ENCODE results near the gene DAD1.
"Not testable (repeated sequence)": the region's sequence is repeated elsewhere in the genome, so short reads cannot be mapped to it uniquely, and the experiment has no call there.

Gene DAD1

DNA sequence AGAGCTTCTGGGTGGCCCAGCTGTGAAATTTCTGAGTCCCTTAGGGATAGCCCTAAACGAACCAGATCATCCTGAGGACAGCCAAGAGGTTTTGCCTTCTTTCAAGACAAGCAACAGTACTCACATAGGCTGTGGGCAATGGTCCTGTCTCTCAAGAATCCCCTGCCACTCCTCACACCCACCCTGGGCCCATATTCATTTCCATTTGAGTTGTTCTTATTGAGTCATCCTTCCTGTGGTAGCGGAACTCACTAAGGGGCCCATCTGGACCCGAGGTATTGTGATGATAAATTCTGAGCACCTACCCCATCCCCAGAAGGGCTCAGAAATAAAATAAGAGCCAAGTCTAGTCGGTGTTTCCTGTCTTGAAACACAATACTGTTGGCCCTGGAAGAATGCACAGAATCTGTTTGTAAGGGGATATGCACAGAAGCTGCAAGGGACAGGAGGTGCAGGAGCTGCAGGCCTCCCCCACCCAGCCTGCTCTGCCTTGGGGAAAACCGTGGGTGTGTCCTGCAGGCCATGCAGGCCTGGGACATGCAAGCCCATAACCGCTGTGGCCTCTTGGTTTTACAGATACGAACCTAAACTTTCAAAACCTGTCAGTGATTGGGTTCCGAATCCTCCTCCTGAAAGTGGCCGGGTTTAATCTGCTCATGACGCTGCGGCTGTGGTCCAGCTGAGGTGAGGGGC lies 38.9 kb downstream of the DAD1 start:
- no peaks in the 10 kb centered on the region for H3K9me3 ChIP-seq (ENCODE audit: insufficient read depth, low read depth, low read length)
- no peak overlapping the region for H3K9ac ChIP-seq (ENCODE audit: low read depth, low read length)
- no peaks in the 10 kb centered on the region for H3K36me3 ChIP-seq (ENCODE audit: insufficient read depth, low read length)
- no peak overlapping the region for H3K4me3 ChIP-seq (ENCODE audit: low read length)
- H3K27me3 ChIP-seq (ENCODE audit: insufficient read depth, low read length): no peaks in the 10 kb centered on the region
- 65% methylated on average over 11 of the region's 11 CpGs for WGBS
- peak overlapping the region; percentile 52; the same call in 1 of the 2 replicates for H3K27ac ChIP-seq (ENCODE audit: low read depth, low read length)
- peaks cover 31% of the 10 kb centered on the region for H3K4me1 ChIP-seq (ENCODE audit: insufficient read depth, low read length)

DNA sequence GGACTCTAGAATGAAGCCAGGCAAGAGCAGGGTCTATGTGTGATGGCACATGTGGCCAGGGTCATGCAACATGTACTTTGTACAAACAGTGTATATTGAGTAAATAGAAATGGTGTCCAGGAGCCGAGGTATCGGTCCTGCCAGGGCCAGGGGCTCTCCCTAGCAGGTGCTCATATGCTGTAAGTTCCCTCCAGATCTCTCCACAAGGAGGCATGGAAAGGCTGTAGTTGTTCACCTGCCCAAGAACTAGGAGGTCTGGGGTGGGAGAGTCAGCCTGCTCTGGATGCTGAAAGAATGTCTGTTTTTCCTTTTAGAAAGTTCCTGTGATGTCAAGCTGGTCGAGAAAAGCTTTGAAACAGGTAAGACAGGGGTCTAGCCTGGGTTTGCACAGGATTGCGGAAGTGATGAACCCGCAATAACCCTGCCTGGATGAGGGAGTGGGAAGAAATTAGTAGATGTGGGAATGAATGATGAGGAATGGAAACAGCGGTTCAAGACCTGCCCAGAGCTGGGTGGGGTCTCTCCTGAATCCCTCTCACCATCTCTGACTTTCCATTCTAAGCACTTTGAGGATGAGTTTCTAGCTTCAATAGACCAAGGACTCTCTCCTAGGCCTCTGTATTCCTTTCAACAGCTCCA lies 39.6 kb downstream of the DAD1 start:
- Histone ChIP-seq H3K27ac (ENCODE audit: low read depth, low read length) (no peak overlapping the region), H3K4me1 (ENCODE audit: insufficient read depth, low read length) (peaks cover 31% of the 10 kb centered on the region), H3K27me3 (ENCODE audit: insufficient read depth, low read length) (no peaks in the 10 kb centered on the region), H3K9ac (ENCODE audit: low read depth, low read length) (no peak overlapping the region), H3K4me3 (ENCODE audit: low read length) (no peak overlapping the region), H3K9me3 (ENCODE audit: insufficient read depth, low read depth, low read length) (no peaks in the 10 kb centered on the region), H3K36me3 (ENCODE audit: insufficient read depth, low read length) (no peaks in the 10 kb centered on the region)
- WGBS: 79% methylated on average over 6 of the region's 6 CpGs

DNA sequence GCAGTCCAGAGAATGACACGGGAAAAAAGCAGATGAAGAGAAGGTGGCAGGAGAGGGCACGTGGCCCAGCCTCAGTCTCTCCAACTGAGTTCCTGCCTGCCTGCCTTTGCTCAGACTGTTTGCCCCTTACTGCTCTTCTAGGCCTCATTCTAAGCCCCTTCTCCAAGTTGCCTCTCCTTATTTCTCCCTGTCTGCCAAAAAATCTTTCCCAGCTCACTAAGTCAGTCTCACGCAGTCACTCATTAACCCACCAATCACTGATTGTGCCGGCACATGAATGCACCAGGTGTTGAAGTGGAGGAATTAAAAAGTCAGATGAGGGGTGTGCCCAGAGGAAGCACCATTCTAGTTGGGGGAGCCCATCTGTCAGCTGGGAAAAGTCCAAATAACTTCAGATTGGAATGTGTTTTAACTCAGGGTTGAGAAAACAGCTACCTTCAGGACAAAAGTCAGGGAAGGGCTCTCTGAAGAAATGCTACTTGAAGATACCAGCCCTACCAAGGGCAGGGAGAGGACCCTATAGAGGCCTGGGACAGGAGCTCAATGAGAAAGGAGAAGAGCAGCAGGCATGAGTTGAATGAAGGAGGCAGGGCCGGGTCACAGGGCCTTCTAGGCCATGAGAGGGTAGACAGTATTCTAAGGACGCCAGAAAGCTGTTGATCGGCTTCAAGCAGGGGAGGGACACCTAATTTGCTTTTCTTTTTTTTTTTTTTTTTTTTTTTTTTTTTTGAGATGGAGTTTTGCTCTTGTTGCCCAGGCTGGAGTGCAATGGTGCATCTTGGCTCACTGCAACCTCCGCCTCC lies 40.9 kb downstream of the DAD1 start:
- Histone ChIP-seq H3K27ac (ENCODE audit: low read depth, low read length) (no peak overlapping the region), H3K9me3 (ENCODE audit: insufficient read depth, low read depth, low read length) (no peaks in the 10 kb centered on the region), H3K4me1 (ENCODE audit: insufficient read depth, low read length) (peaks cover 31% of the 10 kb centered on the region), H3K9ac (ENCODE audit: low read depth, low read length) (no peak overlapping the region), H3K36me3 (ENCODE audit: insufficient read depth, low read length) (no peaks in the 10 kb centered on the region), H3K4me3 (ENCODE audit: low read length) (no peak overlapping the region), H3K27me3 (ENCODE audit: insufficient read depth, low read length) (no peaks in the 10 kb centered on the region)
- WGBS: 88% methylated on average over 7 of the region's 8 CpGs

DNA sequence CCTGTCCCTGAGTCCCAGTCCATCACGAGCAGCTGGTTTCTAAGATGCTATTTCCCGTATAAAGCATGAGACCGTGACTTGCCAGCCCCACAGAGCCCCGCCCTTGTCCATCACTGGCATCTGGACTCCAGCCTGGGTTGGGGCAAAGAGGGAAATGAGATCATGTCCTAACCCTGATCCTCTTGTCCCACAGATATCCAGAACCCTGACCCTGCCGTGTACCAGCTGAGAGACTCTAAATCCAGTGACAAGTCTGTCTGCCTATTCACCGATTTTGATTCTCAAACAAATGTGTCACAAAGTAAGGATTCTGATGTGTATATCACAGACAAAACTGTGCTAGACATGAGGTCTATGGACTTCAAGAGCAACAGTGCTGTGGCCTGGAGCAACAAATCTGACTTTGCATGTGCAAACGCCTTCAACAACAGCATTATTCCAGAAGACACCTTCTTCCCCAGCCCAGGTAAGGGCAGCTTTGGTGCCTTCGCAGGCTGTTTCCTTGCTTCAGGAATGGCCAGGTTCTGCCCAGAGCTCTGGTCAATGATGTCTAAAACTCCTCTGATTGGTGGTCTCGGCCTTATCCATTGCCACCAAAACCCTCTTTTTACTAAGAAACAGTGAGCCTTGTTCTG lies 41.6 kb downstream of the DAD1 start:
- peaks cover 31% of the 10 kb centered on the region for H3K4me1 ChIP-seq (ENCODE audit: insufficient read depth, low read length)

DNA sequence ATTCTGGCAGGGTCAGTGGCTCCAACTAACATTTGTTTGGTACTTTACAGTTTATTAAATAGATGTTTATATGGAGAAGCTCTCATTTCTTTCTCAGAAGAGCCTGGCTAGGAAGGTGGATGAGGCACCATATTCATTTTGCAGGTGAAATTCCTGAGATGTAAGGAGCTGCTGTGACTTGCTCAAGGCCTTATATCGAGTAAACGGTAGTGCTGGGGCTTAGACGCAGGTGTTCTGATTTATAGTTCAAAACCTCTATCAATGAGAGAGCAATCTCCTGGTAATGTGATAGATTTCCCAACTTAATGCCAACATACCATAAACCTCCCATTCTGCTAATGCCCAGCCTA lies 42.3 kb downstream of the DAD1 start:
- H3K27ac ChIP-seq (ENCODE audit: low read depth, low read length): no peak overlapping the region; the same call in 1 of the 2 replicates
- H3K9me3 ChIP-seq (ENCODE audit: insufficient read depth, low read depth, low read length): no peaks in the 10 kb centered on the region
- no peaks in the 10 kb centered on the region for H3K36me3 ChIP-seq (ENCODE audit: insufficient read depth, low read length)
- H3K4me3 ChIP-seq (ENCODE audit: low read length): no peak overlapping the region
- WGBS: 47% methylated on average over 2 of the region's 3 CpGs
- H3K27me3 ChIP-seq (ENCODE audit: insufficient read depth, low read length): no peaks in the 10 kb centered on the region
- peaks cover 31% of the 10 kb centered on the region for H3K4me1 ChIP-seq (ENCODE audit: insufficient read depth, low read length)
- no peak overlapping the region for H3K9ac ChIP-seq (ENCODE audit: low read depth, low read length)

More for the DNA sequence above, 41.6 kb downstream of the DAD1 start:
- Histone ChIP-seq H3K4me3 (ENCODE audit: low read length) (no peak overlapping the region), H3K27ac (ENCODE audit: low read depth, low read length) (no peak overlapping the region), H3K27me3 (ENCODE audit: insufficient read depth, low read length) (no peaks in the 10 kb centered on the region), H3K9me3 (ENCODE audit: insufficient read depth, low read depth, low read length) (no peaks in the 10 kb centered on the region), H3K9ac (ENCODE audit: low read depth, low read length) (no peak overlapping the region), H3K36me3 (ENCODE audit: insufficient read depth, low read length) (no peaks in the 10 kb centered on the region)
- 90% methylated on average over 9 of the region's 9 CpGs for WGBS

DNA sequence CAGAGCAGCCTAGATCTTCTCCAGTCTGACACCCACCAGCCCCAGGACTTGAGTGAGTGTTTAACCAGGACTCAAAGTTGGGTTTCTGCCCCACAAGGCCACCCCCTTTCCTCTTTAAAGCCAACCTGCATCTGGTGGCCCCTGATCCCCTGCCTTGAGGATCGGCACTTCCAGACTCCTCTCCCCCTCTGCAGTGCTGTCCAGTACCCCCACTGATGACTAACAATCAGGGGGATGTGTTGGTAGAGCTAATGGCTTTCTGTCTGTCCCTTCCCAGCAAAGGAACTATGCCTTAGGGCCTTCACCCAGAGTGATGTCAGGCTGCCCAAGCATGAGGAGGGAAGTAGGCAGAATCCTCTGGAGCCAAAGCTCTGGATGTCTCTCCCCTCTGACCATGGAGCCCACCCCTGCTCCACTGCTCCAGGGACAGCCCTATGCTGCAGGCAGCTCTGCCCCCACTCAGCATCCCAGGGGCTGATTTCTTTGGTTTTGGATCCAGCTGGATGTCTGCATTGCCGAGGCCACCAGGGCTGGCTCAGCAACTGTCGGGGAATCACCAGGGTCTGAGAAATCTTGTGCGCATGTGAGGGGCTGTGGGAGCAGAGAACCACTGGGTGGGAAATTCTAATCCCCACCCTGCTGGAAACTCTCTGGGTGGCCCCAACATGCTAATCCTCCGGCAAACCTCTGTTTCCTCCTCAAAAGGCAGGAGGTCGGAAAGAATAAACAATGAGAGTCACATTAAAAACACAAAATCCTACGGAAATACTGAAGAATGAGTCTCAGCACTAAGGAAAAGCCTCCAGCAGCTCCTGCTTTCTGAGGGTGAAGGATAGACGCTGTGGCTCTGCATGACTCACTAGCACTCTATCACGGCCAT lies 42.9 kb downstream of the DAD1 start:
- H3K9me3 ChIP-seq (ENCODE audit: insufficient read depth, low read depth, low read length): no peaks in the 10 kb centered on the region
- peaks cover 31% of the 10 kb centered on the region for H3K4me1 ChIP-seq (ENCODE audit: insufficient read depth, low read length)
- H3K9ac ChIP-seq (ENCODE audit: low read depth, low read length): no peak overlapping the region
- H3K27me3 ChIP-seq (ENCODE audit: insufficient read depth, low read length): no peaks in the 10 kb centered on the region
- 32% methylated on average over 8 of the region's 9 CpGs for WGBS
- H3K4me3 ChIP-seq (ENCODE audit: low read length): no peak overlapping the region
- no peaks in the 10 kb centered on the region for H3K36me3 ChIP-seq (ENCODE audit: insufficient read depth, low read length)
- no peak overlapping the region for H3K27ac ChIP-seq (ENCODE audit: low read depth, low read length)

DNA sequence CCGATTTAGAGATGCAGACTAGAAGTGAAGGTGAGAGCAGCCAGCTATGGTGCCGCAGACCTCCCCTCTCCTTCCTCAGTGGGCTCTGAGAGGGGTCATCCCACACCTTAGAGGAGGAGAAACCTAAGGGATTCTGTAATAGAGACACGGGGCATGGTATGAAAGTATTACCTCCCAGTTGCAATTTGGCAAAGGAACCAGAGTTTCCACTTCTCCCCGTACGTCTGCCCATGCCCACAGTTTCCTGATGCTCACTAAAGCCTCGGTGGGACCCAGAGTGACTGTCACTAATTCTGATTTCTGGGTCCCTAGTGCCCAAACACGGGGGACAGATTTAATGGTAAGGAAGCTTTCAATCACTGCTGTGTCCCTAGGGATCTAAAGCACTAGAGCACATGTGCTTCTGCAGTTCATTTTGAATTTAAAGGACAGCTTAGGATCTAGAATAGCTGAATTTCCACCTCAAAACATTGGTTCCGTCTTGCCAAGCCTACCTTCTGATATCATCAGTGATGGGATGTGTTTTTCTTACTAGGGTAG lies 44.1 kb downstream of the DAD1 start:
- Histone ChIP-seq H3K27ac (ENCODE audit: low read depth, low read length) (no peak overlapping the region), H3K9me3 (ENCODE audit: insufficient read depth, low read depth, low read length) (no peaks in the 10 kb centered on the region), H3K4me3 (ENCODE audit: low read length) (no peak overlapping the region), H3K9ac (ENCODE audit: low read depth, low read length) (no peak overlapping the region), H3K36me3 (ENCODE audit: insufficient read depth, low read length) (no peaks in the 10 kb centered on the region), H3K4me1 (ENCODE audit: insufficient read depth, low read length) (peaks cover 22% of the 10 kb centered on the region), H3K27me3 (ENCODE audit: insufficient read depth, low read length) (no peaks in the 10 kb centered on the region)
- 79% methylated on average over 6 of the region's 8 CpGs for WGBS

DNA sequence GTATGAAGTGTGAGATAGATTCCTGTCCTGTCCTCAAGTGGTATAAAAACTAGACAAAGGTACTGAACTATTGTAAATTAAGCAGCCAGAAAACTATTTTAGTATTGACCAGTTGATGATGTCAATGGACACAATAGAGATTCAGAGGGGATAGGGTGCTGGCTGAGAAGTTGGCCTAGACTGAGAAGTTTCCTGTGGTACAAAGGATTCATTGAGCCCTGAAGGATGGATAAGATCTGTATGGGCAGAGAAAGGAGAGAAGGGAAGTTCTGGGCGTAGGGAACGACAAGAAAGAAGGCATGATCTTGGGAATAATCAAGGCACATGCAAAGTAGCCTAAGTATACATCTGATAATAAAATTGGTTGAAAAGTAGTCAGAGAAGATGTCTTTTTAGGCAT lies 44.6 kb downstream of the DAD1 start:
- H3K4me1 ChIP-seq (ENCODE audit: insufficient read depth, low read length): peaks cover 18% of the 10 kb centered on the region
- no peak overlapping the region for H3K4me3 ChIP-seq (ENCODE audit: low read length)
- H3K9ac ChIP-seq (ENCODE audit: low read depth, low read length): no peak overlapping the region
- H3K27ac ChIP-seq (ENCODE audit: low read depth, low read length): no peak overlapping the region
- no peaks in the 10 kb centered on the region for H3K27me3 ChIP-seq (ENCODE audit: insufficient read depth, low read length)
- H3K36me3 ChIP-seq (ENCODE audit: insufficient read depth, low read length): no peaks in the 10 kb centered on the region
- H3K9me3 ChIP-seq (ENCODE audit: insufficient read depth, low read depth, low read length): no peaks in the 10 kb centered on the region
- 91% methylated on average over 2 of the region's 2 CpGs for WGBS

DNA sequence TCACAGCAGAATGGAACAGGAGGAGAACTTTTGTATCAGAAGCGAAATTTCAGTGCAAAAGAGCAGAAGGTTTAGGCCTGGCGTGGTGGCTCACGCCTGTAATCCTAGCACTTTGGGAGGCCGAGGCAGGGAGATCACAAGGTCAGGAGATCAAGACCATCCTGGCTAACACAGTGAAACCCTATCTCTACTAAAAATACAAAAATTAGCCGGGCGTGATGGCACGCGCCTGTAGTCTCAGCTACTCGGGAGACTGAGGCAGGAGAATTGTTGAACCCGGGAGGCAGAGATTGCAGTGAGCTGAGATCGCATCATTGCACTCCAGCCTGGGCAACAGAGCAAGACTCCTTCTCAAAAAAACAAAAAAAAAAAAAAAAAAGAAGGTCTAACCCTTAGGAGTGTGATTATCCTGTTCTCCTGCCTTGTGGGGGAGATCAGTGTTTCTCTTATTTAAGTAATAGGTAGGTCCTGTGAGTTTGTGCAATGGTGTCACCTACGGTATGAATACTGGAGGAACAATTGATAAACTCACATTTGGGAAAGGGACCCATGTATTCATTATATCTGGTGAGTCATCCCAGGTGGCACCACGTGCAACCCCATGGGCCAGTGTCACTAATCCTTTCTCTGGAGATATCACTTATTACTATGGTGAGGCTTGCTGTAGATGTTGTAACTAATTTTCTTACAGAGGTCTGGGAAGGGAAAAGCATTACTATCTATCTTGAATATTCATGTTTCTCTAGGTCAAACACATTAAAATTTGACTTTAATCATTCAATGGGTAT lies 45.3 kb downstream of the DAD1 start:
- WGBS: 95% methylated on average over 12 of the region's 13 CpGs
- not testable (repeated sequence) for H3K27ac ChIP-seq (ENCODE audit: low read depth, low read length); H3K27me3 ChIP-seq (ENCODE audit: insufficient read depth, low read length); H3K9me3 ChIP-seq (ENCODE audit: insufficient read depth, low read depth, low read length); H3K9ac ChIP-seq (ENCODE audit: low read depth, low read length); H3K4me3 ChIP-seq (ENCODE audit: low read length); H3K36me3 ChIP-seq (ENCODE audit: insufficient read depth, low read length)
- peaks cover 18% of the 10 kb centered on the region for H3K4me1 ChIP-seq (ENCODE audit: insufficient read depth, low read length)

DNA sequence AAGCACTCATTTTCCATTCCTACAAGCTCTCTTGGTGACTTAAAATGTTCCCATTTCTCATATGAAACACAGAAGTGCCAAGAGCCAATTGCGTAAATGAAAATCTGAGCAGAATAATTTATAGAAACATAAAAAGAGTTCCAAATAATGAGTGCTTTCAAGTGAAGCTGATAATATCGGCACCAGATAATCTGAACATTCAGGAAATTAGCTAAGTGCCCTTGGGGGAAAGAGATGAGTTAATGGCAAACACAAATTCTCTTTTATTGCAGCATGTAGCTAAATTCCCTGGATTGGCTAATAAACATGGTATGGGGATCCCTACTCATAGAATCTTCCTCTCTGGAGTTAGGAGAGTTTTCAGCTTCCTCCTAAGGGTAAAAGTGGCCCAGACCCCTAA lies 46.7 kb downstream of the DAD1 start:
- Histone ChIP-seq H3K27me3 (ENCODE audit: insufficient read depth, low read length) (no peaks in the 10 kb centered on the region), H3K9me3 (ENCODE audit: insufficient read depth, low read depth, low read length) (no peaks in the 10 kb centered on the region), H3K36me3 (ENCODE audit: insufficient read depth, low read length) (no peaks in the 10 kb centered on the region), H3K27ac (ENCODE audit: low read depth, low read length) (no peak overlapping the region), H3K4me1 (ENCODE audit: insufficient read depth, low read length) (peaks cover 17% of the 10 kb centered on the region), H3K9ac (ENCODE audit: low read depth, low read length) (no peak overlapping the region), H3K4me3 (ENCODE audit: low read length) (no peak overlapping the region)
- 94% methylated on average over 2 of the region's 2 CpGs for WGBS

Measured in HUES64 (cell line).